ENCODE results near the gene GNB1L. TPM values are rescaled to one million over a fixed set of nuclear protein-coding genes. Genes with fewer than 3 reads are reported as not detected.
"Not testable (repeated sequence)": the region's sequence is repeated elsewhere in the genome, so short reads cannot be mapped to it uniquely, and the experiment has no call there.

Gene GNB1L
- total RNA-seq, 1 donor from 2014 or later, result 3.7 TPM

- Mint-ChIP-seq H3K27ac (ENCODE audit: unreplicated experiment) (no peak overlapping the region), H3K9me3 (ENCODE audit: unreplicated experiment) (no peaks in the 10 kb centered on the region), H3K27me3 (ENCODE audit: unreplicated experiment) (peaks cover 3% of the 10 kb centered on the region), H3K36me3 (ENCODE audit: low read depth, unreplicated experiment) (no peaks in the 10 kb centered on the region), H3K4me1 (ENCODE audit: unreplicated experiment) (no peaks in the 10 kb centered on the region), H3K4me3 (ENCODE audit: unreplicated experiment) (no peak overlapping the region)
- no peak for TF ChIP-seq CTCF (IDR thresholded peaks at IDR 0.05; ENCODE audit: unreplicated experiment)
- no peak for DNase-seq (ENCODE audit: low spot score)
Measured at GRCh38 chr22:19782533-19782932, 72.1 kb downstream of the GNB1L start.

DNA sequence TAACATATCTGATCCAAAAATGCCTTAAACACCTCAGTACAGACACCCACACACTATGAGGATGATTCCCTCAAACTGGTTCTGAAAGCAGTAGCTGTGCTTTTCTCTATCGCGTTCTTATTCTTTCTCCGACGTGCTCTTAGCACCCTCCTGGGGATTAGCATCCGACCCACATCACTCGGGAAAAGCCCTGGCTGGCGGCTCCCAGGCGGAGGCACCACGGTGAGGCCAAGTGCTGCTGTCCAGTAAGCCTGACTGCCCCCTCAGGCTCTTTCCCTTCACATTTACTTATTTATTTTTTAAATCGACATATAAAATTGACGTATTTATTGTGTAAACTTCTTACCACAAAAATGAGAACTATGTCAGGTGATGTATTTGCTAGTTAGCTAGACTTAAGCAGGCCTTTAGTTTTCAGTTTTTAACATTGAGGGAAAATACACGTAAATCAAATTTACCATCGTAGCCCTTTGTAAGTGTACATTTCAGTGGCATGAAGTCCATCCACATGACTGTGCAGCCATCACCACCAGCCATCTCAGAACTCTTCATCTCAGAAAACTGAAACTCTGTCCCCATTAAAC lies 74.9 kb downstream of the GNB1L start:
- peaks cover 3% of the 10 kb centered on the region for H3K27me3 Mint-ChIP-seq (ENCODE audit: unreplicated experiment)
- no peaks in the 10 kb centered on the region for H3K4me1 Mint-ChIP-seq (ENCODE audit: unreplicated experiment)
- no peak overlapping the region for H3K27ac Mint-ChIP-seq (ENCODE audit: unreplicated experiment)
- no peak overlapping the region for H3K4me3 Mint-ChIP-seq (ENCODE audit: unreplicated experiment)
- no peaks in the 10 kb centered on the region for H3K36me3 Mint-ChIP-seq (ENCODE audit: low read depth, unreplicated experiment)
- H3K9me3 Mint-ChIP-seq (ENCODE audit: unreplicated experiment), result no peaks in the 10 kb centered on the region
- DNase-seq (ENCODE audit: low spot score), result no peak
- no peak for TF ChIP-seq CTCF (IDR thresholded peaks at IDR 0.05; ENCODE audit: unreplicated experiment)

DNA sequence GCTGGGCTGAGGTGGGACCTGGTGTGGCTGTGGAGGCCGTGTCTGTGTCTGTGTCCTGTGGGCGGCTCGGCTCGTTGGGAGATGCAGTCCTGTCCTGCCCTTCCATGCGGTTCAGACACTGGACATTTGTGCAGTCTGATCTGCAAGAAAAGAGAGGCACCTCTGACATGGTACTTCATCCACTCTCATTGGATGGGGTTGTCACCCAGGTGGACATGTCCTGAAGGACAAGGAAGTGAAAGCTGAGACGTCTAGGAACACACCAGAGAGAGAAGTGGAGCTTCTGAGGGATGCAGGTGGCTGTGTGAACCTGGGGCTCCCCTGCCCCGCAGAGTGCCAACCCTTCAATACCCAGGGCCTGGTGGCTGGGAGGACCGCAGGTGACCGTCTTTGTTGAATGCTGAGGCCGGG lies 75.7 kb downstream of the GNB1L start:
- TF ChIP-seq CTCF (IDR thresholded peaks at IDR 0.05; ENCODE audit: unreplicated experiment), result no peak
- H3K27me3 Mint-ChIP-seq (ENCODE audit: unreplicated experiment), result peaks cover 3% of the 10 kb centered on the region
- no peak for DNase-seq (ENCODE audit: low spot score)
- no peak overlapping the region for H3K4me3 Mint-ChIP-seq (ENCODE audit: unreplicated experiment)
- H3K9me3 Mint-ChIP-seq (ENCODE audit: unreplicated experiment), result no peaks in the 10 kb centered on the region
- no peaks in the 10 kb centered on the region for H3K36me3 Mint-ChIP-seq (ENCODE audit: low read depth, unreplicated experiment)
- no peak overlapping the region for H3K27ac Mint-ChIP-seq (ENCODE audit: unreplicated experiment)
- no peaks in the 10 kb centered on the region for H3K4me1 Mint-ChIP-seq (ENCODE audit: unreplicated experiment)

- not testable (repeated sequence) for H3K27me3 Mint-ChIP-seq (ENCODE audit: unreplicated experiment); H3K9me3 Mint-ChIP-seq (ENCODE audit: unreplicated experiment); H3K27ac Mint-ChIP-seq (ENCODE audit: unreplicated experiment); H3K4me1 Mint-ChIP-seq (ENCODE audit: unreplicated experiment); H3K4me3 Mint-ChIP-seq (ENCODE audit: unreplicated experiment); H3K36me3 Mint-ChIP-seq (ENCODE audit: low read depth, unreplicated experiment); DNase-seq (ENCODE audit: low spot score)
Measured at GRCh38 chr22:19777192-19777591, 77.5 kb downstream of the GNB1L start.

GRCh38 chr22:19776433-19777031 lies 78.1 kb downstream of the GNB1L start:
- no peak for DNase-seq (ENCODE audit: low spot score)
- Mint-ChIP-seq H3K9me3 (ENCODE audit: unreplicated experiment) (no peaks in the 10 kb centered on the region), H3K27me3 (ENCODE audit: unreplicated experiment) (peaks cover 9% of the 10 kb centered on the region), H3K36me3 (ENCODE audit: low read depth, unreplicated experiment) (no peaks in the 10 kb centered on the region), H3K4me3 (ENCODE audit: unreplicated experiment) (no peak overlapping the region), H3K4me1 (ENCODE audit: unreplicated experiment) (no peaks in the 10 kb centered on the region), H3K27ac (ENCODE audit: unreplicated experiment) (no peak overlapping the region)
- no peak for TF ChIP-seq CTCF (IDR thresholded peaks at IDR 0.05; ENCODE audit: unreplicated experiment)
